Trophoblast cell (in vitro differentiated cells and primary cell): ENCODE measurements around the gene E2F3.

Experiments
- DNase-seq, 2 donors: peaks; one replicate each; pipeline ENCODE4 v3.0.0-alpha.2; 2016
- H2AFZ ChIP-seq: 2 replicates; pipeline ENCODE4 v1.6.1; 2013; ENCODE audit warnings: low read length, moderate library complexity, mild to moderate bottlenecking; ENCODE audit not compliant: insufficient read depth, poor library complexity
- H2AK5ac ChIP-seq: 2 replicates; pipeline ENCODE4 v1.6.1; 2013; ENCODE audit warnings: mild to moderate bottlenecking, low read length
- H2BK120ac ChIP-seq: 2 replicates; pipeline ENCODE4 v1.6.1; 2013; ENCODE audit warnings: low read length, mild to moderate bottlenecking, moderate library complexity; ENCODE audit not compliant: insufficient read depth, poor library complexity
- H2BK12ac ChIP-seq: 2 replicates; pipeline ENCODE4 v1.6.1; 2013; ENCODE audit warnings: mild to moderate bottlenecking, low read length, moderate library complexity
- H2BK5ac ChIP-seq: 2 replicates; pipeline ENCODE4 v1.6.1; 2013; ENCODE audit warnings: low read length, low read depth, moderate library complexity, mild to moderate bottlenecking; ENCODE audit not compliant: poor library complexity
- H3K14ac ChIP-seq: 2 replicates; pipeline ENCODE4 v1.6.1; 2013; ENCODE audit warnings: mild to moderate bottlenecking, low read length
- H3K18ac ChIP-seq: 2 replicates; pipeline ENCODE4 v1.6.1; 2013; ENCODE audit warnings: mild to moderate bottlenecking, low read length
- H3K23ac ChIP-seq: 2 replicates; pipeline ENCODE4 v1.6.1; 2013; ENCODE audit warnings: low read length
- H3K27ac ChIP-seq: 2 replicates; pipeline ENCODE4 v1.5.1; 2013; ENCODE audit warnings: low read depth, mild to moderate bottlenecking, inconsistent platforms, low read length, moderate library complexity
- H3K27me3 ChIP-seq: 2 replicates; pipeline ENCODE4 v1.6.1; 2013; ENCODE audit warnings: inconsistent platforms, mild to moderate bottlenecking, low read length, moderate library complexity; ENCODE audit not compliant: insufficient read depth
- H3K36me3 ChIP-seq, 2 experiments: 1 replicate in 1 of 2; 2 replicates in 1 of 2; pipeline ENCODE4 v1.6.1; 2013; ENCODE audit warnings: low read length in 2 of 2, mild to moderate bottlenecking in 2 of 2, moderate library complexity in 1 of 2; ENCODE audit not compliant: insufficient read depth in 2 of 2, control insufficient read depth in 1 of 2
- H3K4ac ChIP-seq: 2 replicates; pipeline ENCODE4 v1.6.1; 2013; ENCODE audit warnings: low read depth, mild to moderate bottlenecking, low read length, moderate library complexity
- H3K4me1 ChIP-seq, 2 experiments: 1 replicate in 1 of 2; 2 replicates in 1 of 2; pipeline ENCODE4 v1.6.1; 2013; ENCODE audit warnings: low read length in 2 of 2, mild to moderate bottlenecking in 2 of 2, moderate library complexity in 1 of 2; ENCODE audit not compliant: insufficient read depth in 2 of 2, control insufficient read depth in 1 of 2
- H3K4me2 ChIP-seq: 2 replicates; pipeline ENCODE4 v1.6.1; 2013; ENCODE audit warnings: inconsistent platforms, mild to moderate bottlenecking, low read length, moderate library complexity
- H3K4me3 ChIP-seq: 2 replicates; pipeline ENCODE4 v1.5.1; 2013; ENCODE audit warnings: mild to moderate bottlenecking, low read depth, low read length, inconsistent platforms
- H3K79me1 ChIP-seq: one replicate; pipeline ENCODE4 v1.6.1; 2013; ENCODE audit warnings: low read length
- H3K79me2 ChIP-seq: 2 replicates; pipeline ENCODE4 v1.6.1; 2013; ENCODE audit warnings: low read length, mild to moderate bottlenecking; ENCODE audit not compliant: control insufficient read depth, insufficient read depth, poor library complexity
- H3K9ac ChIP-seq: 2 replicates; pipeline ENCODE4 v1.6.1; 2013; ENCODE audit warnings: mild to moderate bottlenecking, low read length
- H3K9me3 ChIP-seq: 2 replicates; pipeline ENCODE4 v1.6.1; 2013; ENCODE audit warnings: low read depth, mild to moderate bottlenecking, control low read depth, inconsistent platforms, low read length; ENCODE audit not compliant: insufficient read depth
- H4K12ac ChIP-seq: 2 replicates; pipeline ENCODE4 v1.6.1; 2013; ENCODE audit warnings: low read depth, mild to moderate bottlenecking, low read length, moderate library complexity
- H4K8ac ChIP-seq: 2 replicates; pipeline ENCODE4 v1.6.1; 2013; ENCODE audit warnings: low read depth, mild to moderate bottlenecking, low read length, moderate library complexity
- H4K91ac ChIP-seq: one replicate; pipeline ENCODE4 v1.6.1; 2013; ENCODE audit warnings: low read depth, mild to moderate bottlenecking, low read length, moderate library complexity
- WGBS: extraction: QIAGEN DNeasy Blood & Tissue Kit; methylation state at CpG from one replicate; pipeline ENCODE4 v1.1.7; 2013; ENCODE audit warnings: missing lambda C conversion rate; ENCODE audit not compliant: insufficient read length, insufficient coverage; ENCODE audit errors: extremely low coverage; 5-methylcytosine and 5-hydroxymethylcytosine counted together

Gene E2F3

DNA sequence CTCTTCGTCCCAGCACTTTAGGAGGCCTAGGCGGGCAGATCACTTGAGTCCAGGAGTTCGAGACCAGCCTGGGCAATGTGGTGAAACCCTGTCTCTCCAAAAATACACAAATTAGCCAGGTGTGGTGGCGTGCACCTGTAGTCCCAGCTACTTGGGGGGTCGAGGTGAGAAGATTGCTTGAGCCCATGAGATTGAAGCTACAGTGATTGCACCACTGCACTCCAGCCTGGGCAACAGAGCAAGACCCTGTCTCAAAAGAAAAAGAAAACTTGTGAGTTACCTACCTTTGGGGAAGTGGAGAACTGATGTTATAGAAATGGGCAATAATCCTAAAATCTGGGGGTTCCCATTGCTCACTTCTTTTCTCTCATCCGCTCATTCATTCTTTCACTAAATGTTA, 58.0 kb downstream of the E2F3 start:
- H2AFZ ChIP-seq, result no peak overlapping the region
- no peaks in the 10 kb centered on the region for H3K36me3 ChIP-seq
- H3K4me3 ChIP-seq, result no peak overlapping the region
- H3K23ac ChIP-seq, result no peak overlapping the region
- no peak overlapping the region for H3K14ac ChIP-seq
- no peak for DNase-seq
- no peak overlapping the region for H2BK12ac ChIP-seq
- H3K79me1 ChIP-seq, result no peaks in the 10 kb centered on the region
- H3K4me1 ChIP-seq, result peaks cover 2 to 11% of the 10 kb centered on the region in 2 experiments
- H2BK5ac ChIP-seq, result no peak overlapping the region
- no peak overlapping the region for H4K12ac ChIP-seq
- H3K79me2 ChIP-seq, result no peaks in the 10 kb centered on the region
- no peak overlapping the region for H2BK120ac ChIP-seq
- no peak overlapping the region for H4K8ac ChIP-seq
- H2AK5ac ChIP-seq, result no peak overlapping the region
- H3K4me2 ChIP-seq, result no peak overlapping the region
- H3K9ac ChIP-seq, result no peak overlapping the region
- no peak overlapping the region for H3K18ac ChIP-seq
- H4K91ac ChIP-seq, result no peak overlapping the region
- no peaks in the 10 kb centered on the region for H3K27me3 ChIP-seq
- no peak overlapping the region for H3K27ac ChIP-seq
- no CpG with 5 or more reads among the region's 6 CpGs for WGBS
- H3K9me3 ChIP-seq, result no peaks in the 10 kb centered on the region
- peak overlapping the region; percentile 40 for H3K4ac ChIP-seq

GRCh38 chr6:20461576-20461975, 59.9 kb downstream of the E2F3 start:
- Histone ChIP-seq H2AK5ac (no peak overlapping the region), H2BK5ac (no peak overlapping the region), H2AFZ (no peak overlapping the region), H3K4ac (no peak overlapping the region), H3K27ac (no peak overlapping the region), H4K12ac (no peak overlapping the region), H3K27me3 (no peaks in the 10 kb centered on the region), H4K8ac (no peak overlapping the region), H3K18ac (no peak overlapping the region), H3K4me3 (no peak overlapping the region), H2BK12ac (no peak overlapping the region), H3K4me1 (peaks cover 0 to 4% of the 10 kb centered on the region in 2 experiments), H3K23ac (no peak overlapping the region), H3K36me3 (no peaks in the 10 kb centered on the region), H3K79me2 (no peaks in the 10 kb centered on the region), H3K9me3 (no peaks in the 10 kb centered on the region), H2BK120ac (no peak overlapping the region), H3K9ac (no peak overlapping the region), H4K91ac (no peak overlapping the region), H3K14ac (no peak overlapping the region), H3K79me1 (no peaks in the 10 kb centered on the region), H3K4me2 (no peak overlapping the region)
- no CpG with 5 or more reads among the region's 6 CpGs for WGBS
- no peak for DNase-seq

- Histone ChIP-seq H3K18ac (no peak overlapping the region), H3K79me1 (no peaks in the 10 kb centered on the region), H2BK5ac (no peak overlapping the region), H3K9ac (no peak overlapping the region), H3K4me1 (peaks cover 0 to 4% of the 10 kb centered on the region in 2 experiments), H2BK120ac (no peak overlapping the region), H3K36me3 (peaks cover 0 to 5% of the 10 kb centered on the region in 2 experiments), H4K8ac (no peak overlapping the region), H3K4me3 (no peak overlapping the region), H2BK12ac (no peak overlapping the region), H2AK5ac (no peak overlapping the region), H3K9me3 (no peaks in the 10 kb centered on the region), H3K4me2 (no peak overlapping the region), H3K4ac (no peak overlapping the region), H3K14ac (no peak overlapping the region), H4K12ac (no peak overlapping the region), H3K27ac (no peak overlapping the region), H4K91ac (no peak overlapping the region), H2AFZ (no peak overlapping the region), H3K23ac (no peak overlapping the region), H3K79me2 (no peaks in the 10 kb centered on the region), H3K27me3 (no peaks in the 10 kb centered on the region)
- no peak for DNase-seq
- WGBS, result no CpG with 5 or more reads among the region's 5 CpGs
Observed at GRCh38 chr6:20463396-20463795, 61.7 kb downstream of the E2F3 start.

DNA sequence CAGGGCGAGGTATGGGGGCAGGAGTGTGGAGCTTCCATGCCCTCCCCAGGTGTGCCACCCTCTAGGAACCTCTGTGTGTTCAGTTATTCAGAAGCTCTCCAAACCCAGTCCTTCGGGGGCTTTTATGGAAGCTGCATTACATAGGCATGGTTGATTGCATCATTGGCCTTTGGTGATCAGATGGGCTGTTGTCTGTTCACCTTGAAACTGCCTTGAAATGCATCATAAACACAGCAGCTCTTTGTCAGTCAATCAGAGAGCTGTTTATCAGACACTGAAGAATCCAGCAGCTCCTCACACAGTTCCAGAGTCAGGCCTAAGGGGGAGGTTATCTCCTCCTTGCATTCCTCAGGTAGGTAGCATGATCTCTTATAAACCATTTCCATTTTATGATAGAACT, 62.4 kb downstream of the E2F3 start:
- H3K36me3 ChIP-seq, result peaks cover 0 to 5% of the 10 kb centered on the region in 2 experiments
- no peak overlapping the region for H3K18ac ChIP-seq
- WGBS, result no CpG with 5 or more reads among the region's 2 CpGs
- no peaks in the 10 kb centered on the region for H3K79me1 ChIP-seq
- H3K27ac ChIP-seq, result no peak overlapping the region
- no peak overlapping the region for H4K8ac ChIP-seq
- no peak overlapping the region for H3K4me3 ChIP-seq
- no peak overlapping the region for H4K91ac ChIP-seq
- no peak overlapping the region for H2BK12ac ChIP-seq
- no peak overlapping the region for H3K9ac ChIP-seq
- DNase-seq, result no peak
- H3K4me2 ChIP-seq, result no peak overlapping the region
- H3K9me3 ChIP-seq, result no peaks in the 10 kb centered on the region
- no peak overlapping the region for H3K14ac ChIP-seq
- H4K12ac ChIP-seq, result no peak overlapping the region
- peaks cover 0 to 4% of the 10 kb centered on the region in 2 experiments for H3K4me1 ChIP-seq
- no peak overlapping the region for H2BK5ac ChIP-seq
- no peak overlapping the region for H3K23ac ChIP-seq
- H2AK5ac ChIP-seq, result no peak overlapping the region
- H3K4ac ChIP-seq, result no peak overlapping the region
- no peaks in the 10 kb centered on the region for H3K79me2 ChIP-seq
- no peak overlapping the region for H2BK120ac ChIP-seq
- H3K27me3 ChIP-seq, result no peaks in the 10 kb centered on the region
- H2AFZ ChIP-seq, result no peak overlapping the region
